DLD1 (cell line): ENCODE data around the gene PITX1.

Experiments used
- in situ Hi-C: cut with HindIII; loops from 2 replicates; pipeline ENCODE4 v1.10.0; 2017; ENCODE audit warnings: low sequenced_read_pairs

The PITX1 gene

GRCh38 chr5:134979416-134979815, 54.6 kb downstream of the PITX1 start:
- in situ Hi-C loops: no loop called here
